Mucosa of descending colon (tissue), 3 donors: ENCODE data around the gene DLG2. TPM values are rescaled to one million over a fixed set of nuclear protein-coding genes. Genes with fewer than 3 reads are reported as not detected.
"Not testable (repeated sequence)": the region's sequence is repeated elsewhere in the genome, so short reads cannot be mapped to it uniquely, and the experiment has no call there.

Experiments used
- ATAC-seq: fragments of 200-7000 bp; cut with Tn5 transposase; one replicate; pipeline ENCODE4 v1.9.1; 2020; ENCODE audit warnings: mild to moderate bottlenecking, moderate library complexity
- DNase-seq, 3 donors: peaks; one replicate each; pipeline ENCODE4 v3.0.0-alpha.2; 2020
- H3K36me3 ChIP-seq: fragments of 200-600 bp; one replicate; pipeline ENCODE4 v1.8.0; 2021; ENCODE audit warnings: low read depth, mild to moderate bottlenecking
- H3K4me1 ChIP-seq: fragments of 200-600 bp; one replicate; pipeline ENCODE4 v1.8.0; 2021; ENCODE audit warnings: low read depth, mild to moderate bottlenecking
- H3K4me3 ChIP-seq: fragments of 200-600 bp; one replicate; pipeline ENCODE4 v1.8.0; 2021; ENCODE audit warnings: mild to moderate bottlenecking
- H3K9me3 ChIP-seq: fragments of 200-600 bp; one replicate; pipeline ENCODE4 v1.8.0; 2021; ENCODE audit warnings: mild to moderate bottlenecking
- intact Hi-C, 2 donors: fragments of 100-400 bp; cut with DNase I in 1 of 2; cut with micrococcal nuclease in 1 of 2; formaldehyde crosslinking; loops; one replicate each; pipeline versions ENCODE4 v1.11.0 to v1.11.1; 2022; cut with DNase I, micrococcal nuclease
- total RNA-seq, 3 donors: library from RNA; stranded (reverse); fragmentation: NEBNext Ultra II Directional in 2 of 3; extraction: Animal tissue kit (Norgen Biotek cat#: 25700) in 2 of 3; gene quantifications; one replicate each; pipeline versions ENCODE4 v1.2.1 to v1.2.4, GENCODE V29; 2021 to 2023
- TF ChIP-seq, protein P1 (sequence below): fragments of 200-600 bp; IDR thresholded peaks from one replicate; pipeline ENCODE4 v1.8.0; 2022; ENCODE audit warnings: antibody characterized with exemption, mild to moderate bottlenecking
- donor health status: DM: no; HTN: no; CAD: no; lungs with moderate emphysema.
- donor health status: DM: no; HTN: no; CAD: no.
- donor health status: DM: no; HTN: yes; CAD: no.

DLG2 gene
- total RNA-seq, 3 donors from 2014 or later: 2.1 to 11.1 (median 2.4) TPM

DNA sequence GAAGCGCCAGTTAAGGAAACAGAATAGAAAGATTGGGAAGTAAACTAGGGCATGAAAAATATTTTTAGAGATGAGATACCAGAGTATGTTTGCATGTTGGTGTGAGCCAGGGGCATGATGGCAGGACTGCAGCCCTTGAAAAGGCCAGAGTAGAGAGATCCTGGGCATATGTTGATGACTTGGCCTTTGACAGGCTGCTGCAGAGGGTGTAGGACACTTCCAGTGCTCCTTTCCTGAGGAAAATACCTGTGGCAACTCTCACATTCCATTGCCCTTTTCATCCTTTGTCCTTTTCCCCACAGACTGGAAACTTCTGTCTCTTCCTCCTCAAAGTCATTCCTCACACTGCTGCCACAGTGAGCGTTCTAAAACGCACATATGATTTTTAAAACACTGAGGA lies 2190.3 kb downstream of the DLG2 start:
- intact Hi-C loops: no loop called here
- Histone ChIP-seq H3K9me3 (no peaks in the 10 kb centered on the region), H3K36me3 (no peaks in the 10 kb centered on the region), H3K4me1 (no peaks in the 10 kb centered on the region), H3K4me3 (no peak overlapping the region)
- DNase-seq (no peak), ATAC-seq (no peak)
- TF ChIP-seq, protein P1, sequence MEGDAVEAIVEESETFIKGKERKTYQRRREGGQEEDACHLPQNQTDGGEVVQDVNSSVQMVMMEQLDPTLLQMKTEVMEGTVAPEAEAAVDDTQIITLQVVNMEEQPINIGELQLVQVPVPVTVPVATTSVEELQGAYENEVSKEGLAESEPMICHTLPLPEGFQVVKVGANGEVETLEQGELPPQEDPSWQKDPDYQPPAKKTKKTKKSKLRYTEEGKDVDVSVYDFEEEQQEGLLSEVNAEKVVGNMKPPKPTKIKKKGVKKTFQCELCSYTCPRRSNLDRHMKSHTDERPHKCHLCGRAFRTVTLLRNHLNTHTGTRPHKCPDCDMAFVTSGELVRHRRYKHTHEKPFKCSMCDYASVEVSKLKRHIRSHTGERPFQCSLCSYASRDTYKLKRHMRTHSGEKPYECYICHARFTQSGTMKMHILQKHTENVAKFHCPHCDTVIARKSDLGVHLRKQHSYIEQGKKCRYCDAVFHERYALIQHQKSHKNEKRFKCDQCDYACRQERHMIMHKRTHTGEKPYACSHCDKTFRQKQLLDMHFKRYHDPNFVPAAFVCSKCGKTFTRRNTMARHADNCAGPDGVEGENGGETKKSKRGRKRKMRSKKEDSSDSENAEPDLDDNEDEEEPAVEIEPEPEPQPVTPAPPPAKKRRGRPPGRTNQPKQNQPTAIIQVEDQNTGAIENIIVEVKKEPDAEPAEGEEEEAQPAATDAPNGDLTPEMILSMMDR: no peak

DNA sequence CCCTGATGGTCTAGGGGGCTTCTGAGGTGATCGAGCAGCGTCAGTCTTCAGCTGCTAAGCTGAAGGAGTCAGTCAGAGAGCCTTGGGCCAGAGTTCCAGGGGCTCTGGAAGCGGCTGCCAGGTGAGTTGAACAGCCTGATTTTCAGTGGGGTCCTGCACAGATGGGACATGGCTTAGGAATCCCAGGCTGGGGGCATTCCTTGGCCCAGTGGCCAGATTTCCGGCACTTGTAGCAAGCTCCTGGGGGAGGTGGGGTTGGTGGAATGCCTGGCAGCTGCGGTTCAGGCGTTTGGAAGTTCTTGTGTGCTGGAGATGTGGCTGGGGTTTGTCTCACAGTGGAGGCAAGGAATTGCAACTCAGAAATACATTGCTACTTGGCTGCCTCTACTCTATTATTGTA lies 2192.3 kb downstream of the DLG2 start:
- H3K4me1 ChIP-seq, H3K36me3 ChIP-seq, ATAC-seq, DNase-seq, H3K4me3 ChIP-seq, intact Hi-C loops, H3K9me3 ChIP-seq: not testable (repeated sequence)

DNA sequence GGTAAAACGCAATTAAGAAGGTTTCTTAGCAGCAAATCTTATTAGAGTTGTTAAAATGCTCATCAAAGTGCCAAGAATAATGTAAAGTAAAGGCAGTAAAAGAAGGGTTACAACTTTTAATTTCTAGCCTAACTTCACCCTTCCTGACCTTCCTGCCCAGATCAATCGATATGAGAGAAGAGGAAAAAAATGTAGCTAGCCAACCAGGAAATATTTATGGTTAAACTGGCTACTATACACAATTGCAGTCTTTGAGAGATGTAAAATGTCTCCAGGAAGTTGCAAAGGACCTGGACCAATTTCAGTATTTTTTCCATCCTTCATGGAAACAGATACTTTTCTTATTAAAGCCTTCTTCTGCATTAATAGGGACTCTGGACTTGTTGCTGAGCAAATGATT lies 2199.2 kb downstream of the DLG2 start:
- Histone ChIP-seq H3K36me3 (no peaks in the 10 kb centered on the region), H3K4me3 (no peak overlapping the region), H3K4me1 (no peaks in the 10 kb centered on the region), H3K9me3 (peaks cover 4% of the 10 kb centered on the region)
- no peak for DNase-seq
- no peak for ATAC-seq
- TF ChIP-seq, protein P1: no peak
- intact Hi-C loops: no loop called here

DNA sequence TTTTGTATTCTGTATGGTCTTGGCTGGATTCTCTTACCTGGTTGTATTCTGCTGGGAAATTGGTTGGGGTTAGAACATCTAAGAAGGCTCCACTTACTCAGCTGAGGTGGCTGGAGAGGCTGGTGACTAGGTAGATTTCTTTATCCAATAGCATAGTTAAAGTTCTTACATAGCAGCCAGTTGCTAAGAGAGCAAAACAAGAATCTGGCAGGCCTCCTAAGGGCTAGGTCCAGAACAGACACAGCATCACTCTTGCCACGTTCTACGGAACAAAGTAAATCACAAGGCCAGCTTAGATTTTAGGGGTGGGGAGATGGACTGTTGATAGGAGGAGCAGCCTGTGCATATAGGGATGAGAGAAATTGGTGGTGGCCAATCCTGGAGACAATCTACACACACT lies 2199.6 kb downstream of the DLG2 start:
- ATAC-seq: no peak
- no peak overlapping the region for H3K4me3 ChIP-seq
- no peak for DNase-seq
- H3K9me3 ChIP-seq: peaks cover 8% of the 10 kb centered on the region
- TF ChIP-seq, protein P1: no peak
- intact Hi-C loops: no loop called here
- H3K36me3 ChIP-seq: no peaks in the 10 kb centered on the region
- no peaks in the 10 kb centered on the region for H3K4me1 ChIP-seq

DNA sequence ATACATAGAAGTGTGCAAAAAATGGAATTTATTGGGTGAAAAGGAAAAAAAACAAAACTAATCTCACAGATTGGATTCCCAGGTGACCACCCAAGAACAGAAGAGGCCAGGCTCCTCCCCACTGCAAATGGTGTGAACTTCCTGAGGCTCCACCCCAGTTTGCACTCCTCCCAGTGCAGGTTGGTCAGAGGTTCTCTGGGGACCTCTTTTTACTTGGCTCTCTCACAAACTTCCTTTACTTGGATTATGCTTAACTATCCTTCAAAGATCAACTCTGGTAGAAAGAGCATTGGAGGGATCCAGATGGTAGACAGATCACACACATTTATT lies 2202.0 kb downstream of the DLG2 start:
- TF ChIP-seq, protein P1: no peak
- H3K4me1 ChIP-seq: no peaks in the 10 kb centered on the region
- H3K4me3 ChIP-seq: no peak overlapping the region
- ATAC-seq (no peak), DNase-seq (no peak)
- intact Hi-C loops: no loop called here
- H3K9me3 ChIP-seq: peaks cover 11% of the 10 kb centered on the region
- H3K36me3 ChIP-seq: no peaks in the 10 kb centered on the region

DNA sequence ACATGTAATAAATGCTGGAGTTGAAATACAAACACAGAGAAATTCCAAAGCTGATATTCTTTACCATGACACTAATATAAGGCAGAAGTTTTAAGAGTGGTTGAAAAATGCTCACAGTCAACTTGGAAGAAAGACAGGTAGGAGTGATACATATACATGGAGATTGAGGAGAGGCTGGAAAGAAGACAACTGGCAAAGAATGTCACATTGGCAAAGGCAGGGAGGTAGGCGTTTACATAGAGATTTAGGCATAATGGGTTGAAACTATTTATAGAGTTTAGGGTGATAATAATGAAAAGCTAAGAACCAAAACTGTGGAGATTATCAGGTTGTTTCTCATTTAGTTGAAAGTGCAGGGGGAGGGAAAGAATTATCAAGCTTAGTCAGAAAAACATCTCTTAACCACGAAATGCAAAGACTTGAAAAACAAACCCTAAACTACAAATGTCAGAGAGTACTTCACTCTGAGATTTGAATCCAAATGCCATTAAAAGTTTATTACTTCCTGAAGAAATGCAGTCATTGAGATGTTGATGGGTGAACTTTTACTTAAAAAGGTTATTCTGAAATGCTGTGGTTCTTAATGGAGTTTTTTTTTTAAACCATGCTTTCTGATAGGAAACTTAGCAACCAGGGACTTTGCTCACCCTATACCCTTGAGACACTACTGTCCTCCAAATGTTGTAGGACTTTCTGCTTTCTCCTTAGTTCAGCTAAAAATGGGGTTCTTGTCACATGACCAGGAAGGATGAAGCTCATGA lies 2202.6 kb downstream of the DLG2 start:
- no peaks in the 10 kb centered on the region for H3K36me3 ChIP-seq
- H3K9me3 ChIP-seq: peaks cover 11% of the 10 kb centered on the region
- H3K4me1 ChIP-seq: no peaks in the 10 kb centered on the region
- TF ChIP-seq, protein P1: no peak
- intact Hi-C loops: no loop called here
- H3K4me3 ChIP-seq: no peak overlapping the region
- no peak for ATAC-seq
- DNase-seq: no peak

DNA sequence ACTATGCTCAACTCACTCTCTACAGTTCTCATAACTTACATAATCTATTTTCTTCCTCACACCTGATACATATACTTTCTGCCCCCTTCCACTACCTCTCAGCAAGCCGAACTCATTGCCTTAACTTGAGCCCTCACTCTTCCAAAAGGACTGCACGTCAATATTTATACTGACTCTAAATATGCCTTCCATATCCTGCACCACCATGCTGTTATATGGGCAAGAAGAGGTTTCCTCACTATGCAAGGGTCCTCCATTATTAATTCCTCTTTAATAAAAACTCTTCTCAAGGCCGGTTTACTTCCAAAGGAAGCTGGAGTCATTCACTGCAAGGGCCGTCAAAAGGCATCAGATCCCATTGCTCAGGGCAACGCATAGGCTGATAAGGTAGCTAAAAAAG lies 2204.5 kb downstream of the DLG2 start:
- H3K9me3 ChIP-seq: peaks cover 11% of the 10 kb centered on the region
- ATAC-seq, H3K4me1 ChIP-seq, H3K36me3 ChIP-seq, intact Hi-C loops, DNase-seq, H3K4me3 ChIP-seq: not testable (repeated sequence)
